GM12878 (cell line): Measurements from ENCODE around the gene POFUT2. TPM values are rescaled to one million over a fixed set of nuclear protein-coding genes. Genes with fewer than 3 reads are reported as not detected.

Source experiments
- ATAC-seq: fragments of 200-7000 bp; cut with Tn5 transposase; 3 replicates; pipeline ENCODE4 v1.9.1; 2020; ENCODE audit warnings: mild to moderate bottlenecking, moderate library complexity
- BruUV-seq: library from RNA; stranded (reverse); fragments of 400-500 nt; replicated peaks from 2 replicates; lab custom pipeline; 2021; lab: Mats Ljungman, UMichigan
- CTCF ChIA-PET: fragments of 300-600 bp; sonication (Branson Sonifier 250); formaldehyde crosslinking; extraction: SDS; loops from one replicate; lab custom pipeline; 2021; ENCODE audit warnings: inconsistent platforms; lab: Yijun Ruan, JAX
- POLR2A ChIA-PET: fragments of 350-600 bp; formaldehyde crosslinking; extraction: SDS; loops from one replicate; lab custom pipeline; 2021; ENCODE audit warnings: inconsistent platforms; lab: Charles Lee
- RAD21 ChIA-PET: fragments of 300-600 bp; sonication (Branson Sonifier 250); formaldehyde crosslinking; loops from one replicate; lab custom pipeline; 2023; ENCODE audit warnings: antibody characterized with exemption; ENCODE audit not compliant: unreplicated experiment; lab: Charles Lee
- SMC1A ChIA-PET: fragments of 300-600 bp; sonication (Branson Sonifier 250); formaldehyde crosslinking; loops from one replicate; lab custom pipeline; 2023; ENCODE audit not compliant: unreplicated experiment, uncharacterized antibody; lab: Charles Lee
- DNase-seq: peaks from one replicate; pipeline ENCODE4 v3.0.0-alpha.2; 2011; ENCODE audit warnings: low read depth, low spot score
- FAIRE-seq: peaks from 3 replicates; lab custom pipeline; 2011; peaks lifted over from hg19 to GRCh38; lab: Jason Lieb, UNC
- H2AFZ ChIP-seq: 2 replicates; pipeline ENCODE4 v1.6.0; 2011; ENCODE audit warnings: low read depth, low read length, control low read depth; ENCODE audit not compliant: control insufficient read depth
- H3K27ac ChIP-seq: 2 replicates; pipeline ENCODE4 v1.5.1; 2011; ENCODE audit warnings: control low read depth; ENCODE audit not compliant: control insufficient read depth, insufficient read depth
- H3K27me3 ChIP-seq, 2 experiments: replicated peaks in 1 of 2; 2 replicates each; pipeline versions ENCODE4 v1.6.0 to v1.6.1; 2011; ENCODE audit warnings: low read length in 1 of 2; ENCODE audit not compliant: control insufficient read depth in 2 of 2, insufficient read depth in 2 of 2
- H3K36me3 ChIP-seq, 2 experiments: 2 replicates each; pipeline ENCODE4 v1.5.1; 2011; ENCODE audit warnings: low read length in 1 of 2; ENCODE audit not compliant: control insufficient read depth in 2 of 2, insufficient read depth in 2 of 2
- H3K4me1 ChIP-seq: 2 replicates; pipeline ENCODE4 v1.6.1; 2011; ENCODE audit warnings: mild to moderate bottlenecking, low read length, moderate library complexity, mixed read lengths; ENCODE audit not compliant: control insufficient read depth, insufficient read depth
- H3K4me2 ChIP-seq: 2 replicates; pipeline ENCODE4 v1.6.0; 2011; ENCODE audit warnings: control low read depth; ENCODE audit not compliant: control insufficient read depth, insufficient read depth
- H3K4me3 ChIP-seq: fragments of 200-600 bp; sonication (generic); 2 replicates; pipeline ENCODE4 v1.5.1; 2016
- H3K79me2 ChIP-seq: 2 replicates; pipeline ENCODE4 v1.6.0; 2011; ENCODE audit warnings: low read length; ENCODE audit not compliant: control insufficient read depth, insufficient read depth
- H3K9ac ChIP-seq: 2 replicates; pipeline ENCODE4 v1.8.0; 2011; ENCODE audit warnings: low read length, control low read depth, mixed read lengths; ENCODE audit not compliant: control insufficient read depth, insufficient read depth
- H3K9me3 ChIP-seq: replicated peaks from 3 replicates; pipeline ENCODE4 v1.5.1; 2011; ENCODE audit warnings: mild to moderate bottlenecking, low read length; ENCODE audit not compliant: control insufficient read depth, insufficient read depth
- H4K20me1 ChIP-seq: 2 replicates; pipeline ENCODE4 v1.6.0; 2011; ENCODE audit not compliant: control insufficient read depth, insufficient read depth
- CBX3 ChIP-seq: fragments of 200-600 bp; sonication (generic); IDR thresholded peaks from 2 replicates; pipeline ENCODE4 v1.6.1; 2016; ENCODE audit warnings: low read depth, borderline replicate concordance
- CHD2 ChIP-seq: IDR thresholded peaks from 2 replicates; pipeline ENCODE4 v1.6.1; 2011; ENCODE audit warnings: low read depth, low read length, improper control_type of control experiment, borderline replicate concordance
- MTA2 ChIP-seq: fragments of 450-650 bp; IDR thresholded peaks from 2 replicates; pipeline ENCODE4 v1.6.1; 2016; ENCODE audit warnings: low read depth, mild to moderate bottlenecking, moderate library complexity
- RAD21 ChIP-seq: IDR thresholded peaks from 2 replicates; pipeline ENCODE4 v1.6.1; 2011; ENCODE audit warnings: mild to moderate bottlenecking, low read depth, low read length, moderate library complexity; ENCODE audit not compliant: insufficient read depth
- RAD51 ChIP-seq: fragments of 450-650 bp; IDR thresholded peaks from 2 replicates; pipeline ENCODE4 v1.6.1; 2016; ENCODE audit warnings: moderate library complexity, mild to moderate bottlenecking, inconsistent platforms
- RFX5 ChIP-seq: IDR thresholded peaks from 2 replicates; pipeline ENCODE4 v1.6.1; 2011; ENCODE audit warnings: low read depth, low read length, improper control_type of control experiment
- SPI1 ChIP-seq: IDR thresholded peaks from 2 replicates; pipeline ENCODE4 v1.6.1; 2011; ENCODE audit warnings: low read depth, mild to moderate bottlenecking, low read length, moderate library complexity, borderline replicate concordance; ENCODE audit not compliant: insufficient read depth
- ZSCAN29 ChIP-seq: fragments of 450-650 bp; IDR thresholded peaks from 2 replicates; pipeline ENCODE4 v1.6.1; 2017; ENCODE audit warnings: mild to moderate bottlenecking, moderate library complexity
- WGBS: methylation state at CpG from one replicate; pipeline ENCODE4 v1.1.6; 2016; ENCODE audit warnings: low lambda C conversion rate; ENCODE audit not compliant: insufficient replicate concordance, insufficient coverage; ENCODE audit errors: missing lambda C conversion rate; 5-methylcytosine and 5-hydroxymethylcytosine counted together
- in situ Hi-C: fragments of 300-500 bp; cut with MboI; formaldehyde crosslinking; loops from 9 replicates; pipeline ENCODE4 v1.14.3; 2018; ENCODE audit warnings: mixed read lengths
- intact Hi-C: fragments of 100-400 bp; cut with micrococcal nuclease; formaldehyde crosslinking; loops from one replicate; pipeline ENCODE4 v1.14.2; 2022; ENCODE audit not compliant: unreplicated experiment
- polyA plus RNA-seq, 11 experiments: library from polyadenylated mRNA; depleted of rRNA in 4 of 11; unstranded in 6 of 11; stranded (reverse) in 5 of 11; fragments of >200 nt; fragmentation: Nextera tagmentation in 4 of 11; fragmentation: Illumina TruSeq in 1 of 11; extraction: Ambion mirVana in 4 of 11; extraction: Trizol in 1 of 11; gene quantifications; 1 replicate in 1 of 11; 2 replicates in 10 of 11; pipeline versions ENCODE4 v1.2.1 to v1.2.3, GENCODE V29; 2011 to 2016; ENCODE audit warnings: inconsistent platforms in 2 of 11, missing spikeins in 2 of 11, low read depth in 1 of 11
- total RNA-seq, 4 experiments: library from RNA; depleted of rRNA in 3 of 4; stranded (reverse); fragments of >200 nt in 3 of 4; fragmentation: Illumina TruSeq in 1 of 4; extraction: Trizol in 1 of 4; gene quantifications; 2 replicates each; pipeline versions ENCODE4 v1.2.1 to v1.2.3, GENCODE V29; 2013 to 2021
- TF ChIP-seq, protein P1 (sequence below): fragments of 450-650 bp; IDR thresholded peaks from 2 replicates; pipeline ENCODE4 v1.6.1; 2018; ENCODE audit warnings: mild to moderate bottlenecking, low read depth, moderate library complexity; ENCODE audit not compliant: partially characterized antibody
- TF ChIP-seq, protein P2 (sequence below): fragments of 450-650 bp; IDR thresholded peaks from 2 replicates; pipeline ENCODE4 v1.6.1; 2018; ENCODE audit warnings: borderline replicate concordance, mild to moderate bottlenecking; ENCODE audit not compliant: partially characterized antibody
- TF ChIP-seq, protein P3 (sequence below): IDR thresholded peaks from 2 replicates; pipeline ENCODE4 v1.6.1; 2012; ENCODE audit warnings: low read depth, low read length, improper control_type of control experiment

POFUT2 gene
- total and polyA plus RNA-seq, 10 of the 15 experiments (the other 5 are each of a cell fraction or from before 2014, with no cell fraction given): 1.2 to 15.1 (median 6.8) TPM

DNA sequence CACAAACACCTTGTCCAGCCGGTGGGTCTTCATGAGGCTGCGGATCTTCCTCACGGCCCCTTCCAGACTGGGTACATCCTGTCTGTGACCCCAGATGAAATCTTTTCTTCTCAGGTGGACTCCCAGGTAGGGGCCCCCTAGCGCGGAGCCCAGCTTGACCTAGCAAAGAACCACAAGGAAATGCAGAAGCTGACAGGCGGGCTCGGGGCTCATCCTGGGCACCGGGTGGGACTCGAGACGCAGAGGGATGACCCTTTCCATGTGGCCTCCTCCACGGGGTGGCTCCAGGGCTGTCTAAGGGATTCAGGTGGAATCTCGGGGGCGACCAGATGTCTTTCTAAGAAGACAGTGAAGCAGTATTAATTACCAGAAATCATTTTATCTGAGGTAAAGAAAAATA is 17.8 kb downstream of the POFUT2 start:
- RAD21 ChIA-PET: no interaction called here
- no TSS peak for BruUV-seq
- intact Hi-C loops (no loop called here), in situ Hi-C loops (no loop called here)
- ATAC-seq: no peak
- POLR2A ChIA-PET: no interaction called here
- Histone ChIP-seq H3K79me2 (no peaks in the 10 kb centered on the region), H2AFZ (no peak overlapping the region), H3K36me3 (peaks cover 16 to 18% of the 10 kb centered on the region in 2 experiments; a peak in 3 of 4 replicates), H3K4me2 (no peak overlapping the region), H3K9me3 (peaks cover 6% of the 10 kb centered on the region; the same call in 2 of the 3 replicates), H3K27ac (no peak overlapping the region), H3K9ac (no peak overlapping the region), H3K4me3 (no peak overlapping the region), H4K20me1 (no peaks in the 10 kb centered on the region), H3K27me3 (no peaks in the 10 kb centered on the region), H3K4me1 (peaks cover 5% of the 10 kb centered on the region)
- TF ChIP-seq, protein P1, sequence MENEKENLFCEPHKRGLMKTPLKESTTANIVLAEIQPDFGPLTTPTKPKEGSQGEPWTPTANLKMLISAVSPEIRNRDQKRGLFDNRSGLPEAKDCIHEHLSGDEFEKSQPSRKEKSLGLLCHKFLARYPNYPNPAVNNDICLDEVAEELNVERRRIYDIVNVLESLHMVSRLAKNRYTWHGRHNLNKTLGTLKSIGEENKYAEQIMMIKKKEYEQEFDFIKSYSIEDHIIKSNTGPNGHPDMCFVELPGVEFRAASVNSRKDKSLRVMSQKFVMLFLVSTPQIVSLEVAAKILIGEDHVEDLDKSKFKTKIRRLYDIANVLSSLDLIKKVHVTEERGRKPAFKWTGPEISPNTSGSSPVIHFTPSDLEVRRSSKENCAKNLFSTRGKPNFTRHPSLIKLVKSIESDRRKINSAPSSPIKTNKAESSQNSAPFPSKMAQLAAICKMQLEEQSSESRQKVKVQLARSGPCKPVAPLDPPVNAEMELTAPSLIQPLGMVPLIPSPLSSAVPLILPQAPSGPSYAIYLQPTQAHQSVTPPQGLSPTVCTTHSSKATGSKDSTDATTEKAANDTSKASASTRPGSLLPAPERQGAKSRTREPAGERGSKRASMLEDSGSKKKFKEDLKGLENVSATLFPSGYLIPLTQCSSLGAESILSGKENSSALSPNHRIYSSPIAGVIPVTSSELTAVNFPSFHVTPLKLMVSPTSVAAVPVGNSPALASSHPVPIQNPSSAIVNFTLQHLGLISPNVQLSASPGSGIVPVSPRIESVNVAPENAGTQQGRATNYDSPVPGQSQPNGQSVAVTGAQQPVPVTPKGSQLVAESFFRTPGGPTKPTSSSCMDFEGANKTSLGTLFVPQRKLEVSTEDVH: no peak
- no peak for TF ChIP-seq RAD51
- no peak for TF ChIP-seq MTA2
- no peak for TF ChIP-seq CHD2
- CTCF ChIA-PET: interaction anchor here (1.5 kb wide), 1 partner anchor 129 kb away, joined by 3 read pairs; no protein-coding TSS in a partner anchor
- WGBS: 95% methylated on average over 13 of the region's 13 CpGs
- FAIRE-seq: no peak
- DNase-seq: no peak
- SMC1A ChIA-PET: no interaction called here

DNA sequence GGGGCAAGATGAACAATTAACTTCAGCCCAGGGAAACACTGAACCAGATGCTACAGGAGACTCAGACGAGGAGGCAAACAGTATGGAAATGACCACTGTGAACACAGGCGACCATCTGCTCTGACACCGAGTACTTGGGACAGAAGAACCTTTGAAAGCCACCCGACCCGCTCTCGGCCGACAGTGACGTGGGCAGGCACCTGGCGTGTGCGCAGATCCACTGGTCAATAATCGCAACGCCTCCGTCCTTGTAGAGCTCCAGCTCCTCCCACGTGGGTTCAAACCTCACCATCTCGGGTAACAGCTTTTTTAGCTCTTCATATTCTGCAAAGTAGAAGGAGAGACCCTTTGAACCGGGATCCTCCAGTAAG is 20.3 kb downstream of the POFUT2 start:
- ATAC-seq (no peak), FAIRE-seq (no peak), DNase-seq (no peak)
- WGBS: 93% methylated on average over 16 of the region's 16 CpGs
- POLR2A ChIA-PET: no interaction called here
- intact Hi-C loops (no loop called here), in situ Hi-C loops (no loop called here)
- H3K79me2 ChIP-seq: no peaks in the 10 kb centered on the region
- H3K4me1 ChIP-seq: peaks cover 5% of the 10 kb centered on the region
- no peak overlapping the region for H2AFZ ChIP-seq
- no peak overlapping the region for H3K9ac ChIP-seq
- H3K4me2 ChIP-seq: no peak overlapping the region
- H3K4me3 ChIP-seq: no peak overlapping the region
- CTCF ChIA-PET: no interaction called here
- H3K36me3 ChIP-seq: peaks cover 19 to 20% of the 10 kb centered on the region in 2 experiments; a peak in 3 of 4 replicates
- H3K27ac ChIP-seq: no peak overlapping the region
- H3K9me3 ChIP-seq: peaks cover 6% of the 10 kb centered on the region; the same call in 1 of the 3 replicates
- SMC1A ChIA-PET: no interaction called here
- no peaks in the 10 kb centered on the region for H3K27me3 ChIP-seq
- RAD21 ChIA-PET: no interaction called here
- no TSS peak for BruUV-seq
- H4K20me1 ChIP-seq: no peaks in the 10 kb centered on the region
- no peak for TF ChIP-seq ZSCAN29
- no peak for TF ChIP-seq RFX5
- TF ChIP-seq CBX3: no peak
- no peak for TF ChIP-seq SPI1
- no peak for TF ChIP-seq RAD21
- TF ChIP-seq, protein P2, sequence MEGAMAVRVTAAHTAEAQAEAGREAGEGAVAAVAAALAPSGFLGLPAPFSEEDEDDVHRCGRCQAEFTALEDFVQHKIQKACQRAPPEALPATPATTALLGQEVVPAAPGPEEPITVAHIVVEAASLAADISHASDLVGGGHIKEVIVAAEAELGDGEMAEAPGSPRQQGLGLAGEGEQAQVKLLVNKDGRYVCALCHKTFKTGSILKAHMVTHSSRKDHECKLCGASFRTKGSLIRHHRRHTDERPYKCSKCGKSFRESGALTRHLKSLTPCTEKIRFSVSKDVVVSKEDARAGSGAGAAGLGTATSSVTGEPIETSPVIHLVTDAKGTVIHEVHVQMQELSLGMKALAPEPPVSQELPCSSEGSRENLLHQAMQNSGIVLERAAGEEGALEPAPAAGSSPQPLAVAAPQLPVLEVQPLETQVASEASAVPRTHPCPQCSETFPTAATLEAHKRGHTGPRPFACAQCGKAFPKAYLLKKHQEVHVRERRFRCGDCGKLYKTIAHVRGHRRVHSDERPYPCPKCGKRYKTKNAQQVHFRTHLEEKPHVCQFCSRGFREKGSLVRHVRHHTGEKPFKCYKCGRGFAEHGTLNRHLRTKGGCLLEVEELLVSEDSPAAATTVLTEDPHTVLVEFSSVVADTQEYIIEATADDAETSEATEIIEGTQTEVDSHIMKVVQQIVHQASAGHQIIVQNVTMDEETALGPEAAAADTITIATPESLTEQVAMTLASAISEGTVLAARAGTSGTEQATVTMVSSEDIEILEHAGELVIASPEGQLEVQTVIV: no peak
- TF ChIP-seq, protein P3, sequence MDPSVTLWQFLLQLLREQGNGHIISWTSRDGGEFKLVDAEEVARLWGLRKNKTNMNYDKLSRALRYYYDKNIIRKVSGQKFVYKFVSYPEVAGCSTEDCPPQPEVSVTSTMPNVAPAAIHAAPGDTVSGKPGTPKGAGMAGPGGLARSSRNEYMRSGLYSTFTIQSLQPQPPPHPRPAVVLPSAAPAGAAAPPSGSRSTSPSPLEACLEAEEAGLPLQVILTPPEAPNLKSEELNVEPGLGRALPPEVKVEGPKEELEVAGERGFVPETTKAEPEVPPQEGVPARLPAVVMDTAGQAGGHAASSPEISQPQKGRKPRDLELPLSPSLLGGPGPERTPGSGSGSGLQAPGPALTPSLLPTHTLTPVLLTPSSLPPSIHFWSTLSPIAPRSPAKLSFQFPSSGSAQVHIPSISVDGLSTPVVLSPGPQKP: no peak
